GM18520 (cell line): ENCODE results near the gene DHX35.

Experiments used
- ATAC-seq: cut with Tn5 transposase; IDR thresholded peaks from one replicate; pipeline ENCODE4 v1.9.1; 2021; ENCODE audit not compliant: unreplicated experiment

DHX35 gene

DNA sequence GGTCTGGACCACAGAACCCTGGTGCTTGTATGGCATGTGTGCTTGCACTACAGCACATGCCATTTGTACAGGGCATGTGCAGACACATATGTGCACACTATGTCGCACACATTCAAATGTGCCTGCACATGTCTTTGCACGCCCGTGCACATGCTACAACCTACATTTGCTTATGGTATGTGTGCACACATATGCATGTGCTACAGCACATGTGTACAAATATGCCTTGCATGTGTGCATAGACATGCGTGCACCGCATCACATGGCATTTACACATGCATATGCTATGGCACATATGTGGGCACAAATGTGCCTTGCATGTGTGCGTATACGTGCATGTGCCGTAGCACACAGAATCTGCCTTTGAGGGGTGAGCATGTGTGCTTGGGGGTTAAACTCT is 90.5 kb downstream of the DHX35 start:
- ATAC-seq, result no peak

DNA sequence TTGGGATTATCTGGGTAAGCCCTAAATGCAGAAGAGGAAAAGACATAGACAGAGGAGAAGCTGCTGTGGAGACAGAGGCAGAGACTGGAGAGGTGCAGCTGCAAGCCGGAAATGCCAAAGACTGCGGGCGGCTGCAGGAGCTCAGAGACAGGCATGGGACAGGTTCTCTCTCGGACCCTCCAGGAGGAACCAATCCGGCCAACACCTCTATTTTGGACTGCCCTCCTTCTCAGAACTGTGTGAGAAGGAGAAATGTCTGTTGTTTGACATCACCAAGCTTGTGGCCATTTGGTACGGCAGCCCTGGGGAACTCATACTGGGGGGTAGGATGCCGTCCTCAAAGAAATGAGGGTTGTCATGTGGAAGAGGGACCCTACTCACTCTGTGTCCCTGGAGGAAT is 95.0 kb downstream of the DHX35 start:
- no peak for ATAC-seq

DNA sequence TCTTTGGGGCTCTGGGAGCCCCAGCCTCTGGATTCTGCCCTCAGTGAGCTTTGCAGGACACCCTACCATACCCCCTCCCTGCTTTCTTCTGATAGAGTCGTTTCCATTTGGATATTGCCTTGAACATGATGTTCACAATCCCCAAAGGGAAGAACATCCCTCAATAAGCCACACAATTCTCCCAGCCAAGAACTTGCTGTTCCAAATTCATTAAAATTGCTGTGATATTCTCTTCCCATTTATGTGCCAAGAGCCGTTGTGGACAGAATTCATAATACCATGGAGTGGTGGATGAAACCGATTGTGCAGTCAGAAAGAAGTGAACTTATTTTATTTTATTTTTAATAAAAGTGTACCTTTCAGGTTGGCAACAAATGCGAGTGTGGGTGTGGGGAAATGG is 95.8 kb downstream of the DHX35 start:
- ATAC-seq, result no peak

DNA sequence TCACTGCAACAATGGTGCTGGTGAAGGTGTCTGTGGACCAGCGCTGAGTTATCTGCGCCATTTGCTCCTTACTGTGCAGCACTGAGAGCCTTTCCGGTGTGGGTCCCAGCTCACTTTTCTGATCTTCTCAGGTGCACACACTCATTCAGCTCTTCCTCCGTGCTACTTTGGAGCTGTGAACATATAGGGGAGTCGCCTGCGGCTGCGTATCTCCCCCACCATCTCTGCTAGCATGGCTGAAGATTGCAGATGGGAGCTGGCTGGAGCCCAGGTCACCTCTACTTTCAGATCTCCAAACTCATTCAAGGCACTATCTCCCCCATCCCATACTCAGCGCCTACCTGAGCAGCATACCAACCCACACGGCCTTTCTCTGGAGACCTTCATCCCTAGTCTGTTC is 96.9 kb downstream of the DHX35 start:
- no peak for ATAC-seq

DNA sequence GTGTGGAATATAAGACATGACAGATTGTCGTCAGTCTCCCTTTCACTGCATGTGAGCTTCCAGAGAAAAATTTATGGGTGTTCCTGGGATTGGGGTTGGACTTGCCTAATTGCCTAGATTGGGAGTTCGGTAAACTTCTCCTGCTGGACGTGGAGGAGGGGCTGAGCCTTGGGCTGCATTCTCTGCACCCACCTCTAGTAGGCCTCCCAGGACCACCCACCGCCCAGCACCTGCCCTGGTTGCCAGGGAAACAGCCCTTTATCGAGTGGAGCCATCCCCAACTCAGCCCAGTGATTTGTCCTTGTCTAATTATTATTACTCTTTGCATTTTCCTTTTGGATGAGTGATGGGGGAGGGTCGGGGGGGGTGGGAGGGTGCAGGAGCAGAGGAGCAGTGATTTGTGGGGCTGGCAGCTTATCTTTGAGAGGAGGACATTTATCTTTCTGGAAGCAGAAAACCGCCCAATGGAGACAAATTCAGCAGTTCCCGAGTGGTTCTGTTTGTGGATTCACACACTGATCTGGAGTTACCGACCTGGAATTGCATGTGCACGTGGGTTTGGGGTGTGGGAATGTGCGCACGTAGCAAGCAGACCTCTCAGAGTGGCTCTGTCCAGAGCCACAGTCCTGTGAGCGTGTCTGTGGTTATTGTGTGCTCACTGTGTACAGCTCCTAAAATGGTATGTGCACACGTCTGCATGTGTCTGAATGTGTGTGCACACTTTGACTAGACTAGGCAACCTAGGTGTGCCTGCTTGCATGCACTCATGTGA is 104.5 kb downstream of the DHX35 start:
- no peak for ATAC-seq

DNA sequence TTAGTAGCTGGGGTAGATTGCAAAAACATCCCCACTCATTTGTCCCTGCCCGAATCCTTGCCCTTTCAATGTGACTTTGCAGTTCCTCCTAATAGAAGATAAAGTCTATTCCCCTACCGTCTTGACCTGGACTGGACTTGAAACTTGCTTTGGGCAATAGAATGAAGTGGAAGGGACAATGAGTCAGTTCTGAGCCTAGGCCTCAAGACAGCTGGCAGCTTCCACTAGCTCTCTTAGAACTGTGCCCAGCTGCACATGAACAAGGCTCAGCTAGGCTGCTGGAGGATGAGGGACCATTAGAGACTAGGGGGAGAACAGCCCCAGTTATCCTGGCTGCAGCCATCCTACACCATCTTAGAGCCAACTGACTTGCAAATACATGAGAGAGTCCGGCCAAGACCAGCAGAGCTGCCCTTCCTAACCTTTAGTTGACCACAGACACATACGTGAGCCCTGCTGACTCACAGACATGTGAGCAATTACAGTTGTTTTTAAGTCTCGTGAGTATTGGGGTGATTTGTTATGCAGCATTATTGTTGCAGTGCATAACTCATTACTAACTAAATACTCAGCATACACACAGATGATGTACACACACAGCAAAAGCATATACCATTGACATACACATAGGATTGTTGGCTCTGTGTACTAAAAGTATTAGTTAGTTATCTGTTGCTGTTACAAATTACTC is 105.5 kb downstream of the DHX35 start:
- ATAC-seq, result no peak

DNA sequence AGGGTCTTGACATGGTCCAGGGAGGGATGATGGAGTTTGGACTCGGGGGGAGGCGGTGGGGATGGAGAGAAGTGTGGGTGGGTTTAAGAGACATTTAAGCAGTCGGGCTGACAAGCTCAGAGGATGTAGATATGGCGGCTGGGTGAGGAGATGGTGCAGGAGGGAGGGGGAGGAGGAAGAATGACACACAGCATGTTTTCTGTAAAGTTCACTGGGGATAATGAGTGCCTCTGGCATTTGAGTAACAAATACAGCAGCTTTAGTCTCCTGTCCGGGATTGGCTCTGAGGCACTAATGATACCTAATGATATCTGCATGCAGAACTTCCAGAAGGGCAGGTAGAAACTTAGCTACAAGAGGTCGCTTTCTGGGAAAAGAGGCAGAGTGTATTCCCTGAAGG is 107.8 kb downstream of the DHX35 start:
- ATAC-seq, result no peak

DNA sequence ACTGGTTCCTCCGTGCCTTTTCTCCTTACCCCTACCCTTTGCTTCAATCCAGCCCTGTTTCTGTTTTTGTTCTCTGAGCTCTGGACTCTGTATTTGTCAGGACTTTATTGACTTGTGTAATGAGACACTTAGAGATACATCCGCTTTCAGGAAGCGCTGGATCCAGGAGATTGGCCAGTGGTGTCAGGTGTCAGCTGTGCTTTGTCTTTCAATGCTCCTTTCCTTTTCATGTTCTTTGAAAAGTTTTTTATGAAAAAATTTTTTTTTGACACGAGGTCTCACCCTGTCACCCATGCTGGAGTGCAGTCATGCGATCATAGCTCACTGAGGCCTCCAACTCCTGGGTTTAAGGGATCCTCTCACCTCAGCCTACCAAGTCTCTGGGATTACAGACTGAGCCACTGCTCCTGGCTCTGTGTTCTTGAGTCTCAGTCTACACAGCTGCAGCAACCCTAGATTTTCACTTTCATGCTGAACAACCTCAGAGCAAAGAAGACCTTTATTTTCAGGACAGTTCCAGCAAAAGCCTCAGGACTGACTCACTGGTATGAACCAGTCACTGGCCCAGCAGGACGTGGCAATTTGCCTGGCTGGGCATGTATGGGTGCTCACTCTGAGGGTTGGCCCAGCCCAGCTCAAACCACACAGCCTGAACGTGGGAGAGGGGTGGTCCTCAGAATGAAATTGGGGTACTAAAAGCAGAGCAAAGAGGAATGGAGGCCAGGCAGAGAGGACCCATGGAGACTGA is 108.5 kb downstream of the DHX35 start:
- ATAC-seq, result no peak

DNA sequence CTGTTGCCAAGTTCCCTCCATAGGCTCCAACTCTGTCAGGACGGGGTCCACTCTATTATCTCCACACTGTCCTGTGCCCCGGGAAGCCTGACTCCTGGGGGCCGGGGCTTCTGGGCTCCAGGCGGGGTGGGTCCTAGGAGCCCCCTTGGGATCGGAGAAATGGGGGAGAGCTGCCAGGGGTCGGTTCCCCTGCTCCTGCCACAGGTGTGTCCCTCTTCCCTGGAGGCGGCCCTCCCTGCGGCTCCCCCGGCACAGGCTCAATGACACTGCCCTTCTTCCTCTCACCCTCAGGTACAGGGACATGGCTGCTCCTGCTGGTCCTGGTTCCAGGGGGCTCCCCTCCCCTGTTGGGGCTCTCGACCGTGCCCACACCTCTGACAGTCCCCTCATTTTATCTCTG is 110.0 kb downstream of the DHX35 start:
- no peak for ATAC-seq

DNA sequence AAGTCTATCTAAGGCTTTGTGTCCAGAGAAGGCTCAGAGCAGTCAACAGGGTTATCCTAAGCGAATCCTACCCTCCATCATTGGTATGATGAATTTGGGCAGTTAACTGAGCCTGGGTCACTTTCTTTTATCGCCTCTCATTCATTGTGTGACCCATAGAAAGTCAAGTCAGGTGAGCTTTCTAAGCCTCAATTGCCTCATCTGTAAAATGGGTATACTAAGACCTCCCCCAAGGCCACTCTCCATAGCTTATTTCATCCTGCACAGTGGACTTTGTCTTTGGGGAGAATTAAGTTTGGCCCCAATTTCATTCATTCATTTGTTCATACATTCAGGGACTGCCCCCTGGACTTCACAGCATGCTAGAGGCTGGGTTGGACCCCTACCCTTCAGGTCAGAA is 110.5 kb downstream of the DHX35 start:
- ATAC-seq, result no peak

DNA sequence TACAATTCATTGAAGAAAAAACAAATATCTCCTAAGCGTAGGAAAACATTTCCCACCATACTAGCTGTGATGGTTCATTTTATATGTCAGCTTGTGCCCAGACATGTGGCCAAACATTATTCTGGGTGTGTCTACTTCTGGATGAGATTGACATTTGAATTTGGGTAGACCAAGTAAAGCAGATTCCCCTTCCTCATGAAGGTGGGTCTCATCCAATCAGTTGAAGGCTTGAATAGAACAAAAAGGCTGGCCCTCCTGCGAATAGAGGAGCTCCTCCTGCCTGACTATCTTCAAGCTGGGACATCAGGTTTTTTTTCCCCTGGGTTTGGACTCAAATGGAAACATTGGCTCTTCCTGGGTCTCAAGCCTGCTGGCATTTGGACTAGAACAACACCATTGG is 113.6 kb downstream of the DHX35 start:
- no peak for ATAC-seq

DNA sequence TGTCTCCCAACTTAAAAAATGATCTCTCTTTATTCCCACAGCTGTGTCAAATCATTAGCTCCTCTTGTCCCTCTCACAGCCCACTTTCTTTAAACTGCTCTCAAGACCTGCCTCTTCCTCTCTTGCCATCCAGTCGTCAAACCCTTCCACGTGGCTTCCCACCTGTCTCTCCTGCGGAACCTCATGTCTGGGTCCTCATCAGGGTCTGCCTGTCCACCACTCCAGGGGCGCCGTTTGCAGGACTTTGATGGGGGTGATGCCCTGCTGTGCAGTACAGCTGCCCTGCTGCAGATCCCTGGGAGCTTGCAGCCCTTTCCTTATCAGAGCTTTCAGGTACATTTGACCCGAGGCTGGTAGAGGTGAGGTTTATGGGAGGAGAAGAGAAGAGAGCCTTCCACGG is 114.8 kb downstream of the DHX35 start:
- ATAC-seq, result no peak

DNA sequence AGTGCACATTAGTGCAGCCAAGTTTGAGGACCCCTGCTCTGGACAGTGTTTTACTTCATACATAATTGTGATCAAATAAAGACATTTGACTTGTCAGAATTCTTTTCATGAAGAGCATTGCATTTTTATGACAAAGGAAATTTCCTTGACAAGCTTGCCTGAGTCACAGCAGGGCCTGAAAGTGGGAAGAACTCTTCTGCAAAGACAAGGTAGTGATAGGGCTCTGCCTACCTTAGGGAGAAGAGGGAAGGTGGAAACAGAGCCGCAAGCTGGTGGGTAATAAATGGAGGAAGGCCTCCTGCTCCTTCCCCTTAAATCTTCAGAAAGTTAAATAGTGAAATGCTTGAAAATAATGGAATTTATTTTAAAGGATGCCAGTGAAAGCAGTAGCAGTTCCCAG is 118.2 kb downstream of the DHX35 start:
- no peak for ATAC-seq

DNA sequence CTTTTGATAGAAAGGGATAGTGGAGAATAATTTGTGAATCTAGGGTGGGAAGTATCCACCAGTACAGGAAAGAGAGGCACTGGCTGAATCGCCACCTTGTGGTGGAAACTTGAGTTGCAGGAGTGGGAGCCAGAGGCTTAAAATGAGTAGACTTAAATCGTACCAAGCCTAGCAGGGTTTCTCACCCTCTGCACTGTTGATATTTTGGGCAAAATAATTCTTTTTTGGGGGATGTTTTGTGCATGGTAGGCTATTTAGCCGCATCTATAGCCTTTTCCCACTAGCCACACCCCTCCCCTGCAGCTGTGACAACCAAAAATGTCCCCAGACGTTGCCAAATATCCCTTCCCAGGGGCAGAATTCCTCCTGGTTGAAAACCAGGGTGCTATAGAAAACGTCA is 119.1 kb downstream of the DHX35 start:
- no peak for ATAC-seq

DNA sequence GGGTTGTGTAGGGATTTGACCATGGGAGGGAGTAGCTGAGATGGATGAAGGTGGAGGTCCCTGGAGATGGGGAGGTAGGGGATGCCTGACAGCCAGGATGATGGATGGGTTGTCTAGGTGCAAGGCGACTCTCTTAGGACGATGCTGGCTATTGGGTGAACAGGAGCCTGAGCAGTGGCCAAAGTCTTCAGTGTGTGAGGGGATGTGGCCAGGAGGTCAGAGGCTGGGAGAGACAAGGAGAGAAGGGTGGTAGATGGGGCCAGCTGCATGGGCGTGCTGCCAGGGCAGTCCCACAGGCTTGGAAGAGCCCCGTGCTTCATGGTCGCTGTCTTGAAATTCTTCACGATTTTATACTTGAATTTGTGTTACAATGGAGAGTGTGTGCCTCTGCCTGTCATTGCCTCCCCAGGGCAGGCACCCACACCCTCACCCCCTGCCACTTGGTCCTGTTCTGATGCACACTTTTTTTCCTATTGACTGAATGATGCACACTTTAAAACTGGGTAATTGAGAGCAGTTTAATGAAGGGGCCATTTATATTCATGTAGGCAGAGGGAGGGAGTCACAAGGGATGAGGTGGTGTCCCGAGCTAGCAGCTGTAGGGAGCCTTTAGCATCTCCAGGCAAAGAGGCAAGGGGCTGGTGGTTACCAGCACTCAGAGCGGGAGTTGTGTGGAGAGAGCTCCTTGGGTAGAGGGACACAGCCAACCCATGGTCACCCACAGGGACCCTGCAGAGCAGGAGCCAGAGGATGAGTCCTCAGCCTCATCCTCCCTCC is 120.7 kb downstream of the DHX35 start:
- no peak for ATAC-seq

DNA sequence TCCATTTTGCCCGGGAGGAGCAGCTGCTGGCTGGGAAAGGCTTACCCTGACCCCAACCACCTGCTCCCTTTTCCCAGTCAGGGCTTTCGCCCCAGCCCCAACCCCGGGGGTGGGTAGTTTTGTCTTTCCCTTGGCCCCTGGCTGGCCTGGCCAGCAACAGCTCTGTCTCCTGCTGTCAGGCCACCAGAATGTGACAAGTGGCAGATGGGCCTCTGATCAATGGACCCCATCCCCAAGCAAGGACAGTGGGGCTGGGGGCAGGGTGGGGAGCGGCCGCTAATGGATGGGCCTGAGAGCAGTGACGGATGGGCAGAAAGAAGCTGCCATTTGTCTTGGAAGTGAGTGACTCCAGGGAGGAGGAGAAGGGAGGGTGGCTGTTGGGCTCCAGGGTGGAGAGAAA is 121.6 kb downstream of the DHX35 start:
- no peak for ATAC-seq

DNA sequence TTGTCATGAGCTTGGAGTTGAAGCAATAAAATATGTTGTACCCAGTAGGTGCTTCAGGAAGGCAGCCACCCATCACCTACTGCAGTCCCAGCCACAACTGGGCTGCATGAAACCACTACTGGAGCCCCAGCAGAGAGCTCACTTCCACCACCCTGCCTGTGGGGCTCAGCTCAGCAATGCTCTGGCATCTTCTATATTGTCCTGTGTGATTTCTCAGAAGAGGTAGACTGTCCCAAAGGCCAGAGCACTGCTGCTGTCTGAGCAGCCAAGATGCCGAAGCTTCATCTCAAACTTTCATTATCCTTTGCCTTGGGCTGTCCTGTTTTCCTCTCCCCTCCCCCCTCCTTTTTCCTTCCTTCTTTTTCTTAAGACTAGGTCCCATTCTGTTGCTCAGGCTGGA is 126.9 kb downstream of the DHX35 start:
- ATAC-seq, result no peak
